K562 (cell line): ENCODE data around the gene ACY1. TPM values are rescaled to one million over a fixed set of nuclear protein-coding genes. Genes with fewer than 3 reads are reported as not detected.

Experiments used
- CBFA2T2 ChIP-seq: fragments of 450-650 bp; conservative IDR thresholded peaks from 2 replicates; pipeline ENCODE4 v1.6.1; 2017; ENCODE audit warnings: mild to moderate bottlenecking
- DPF2 ChIP-seq: fragments of 450-650 bp; IDR thresholded peaks from 2 replicates; pipeline ENCODE4 v1.6.1; 2016
- JUND ChIP-seq, 2 experiments: IDR thresholded peaks; 2 replicates in 1 of 2; 3 replicates in 1 of 2; pipeline ENCODE4 v1.6.1; 2011; ENCODE audit warnings: borderline replicate concordance in 2 of 2, low read depth in 2 of 2, low read length in 2 of 2, improper control_type of control experiment in 1 of 2, missing biosample characterization in 1 of 2, missing genetic modification characterization in 1 of 2, missing genetic modification reagents in 1 of 2
- MTA2 ChIP-seq: fragments of 450-650 bp; IDR thresholded peaks from 2 replicates; pipeline ENCODE4 v1.6.1; 2016; ENCODE audit warnings: low read depth
- NEUROD1 ChIP-seq: fragments of 150-350 bp; IDR thresholded peaks from 2 replicates; pipeline ENCODE4 v1.6.1; 2014; ENCODE audit warnings: borderline replicate concordance, low read length, low read depth; ENCODE audit not compliant: partially characterized antibody
- NFIC ChIP-seq: fragments of 450-650 bp; IDR thresholded peaks from 2 replicates; pipeline ENCODE4 v1.6.1; 2017; ENCODE audit warnings: mild to moderate bottlenecking, inconsistent platforms
- SAFB ChIP-seq: fragments of 200-400 bp; formaldehyde crosslinking; IDR thresholded peaks from 2 replicates; pipeline ENCODE4 v1.6.1; 2017; ENCODE audit warnings: low read depth, low read length, borderline replicate concordance
- SIRT6 ChIP-seq: IDR thresholded peaks from one replicate; pipeline ENCODE4 v1.6.1; 2012; ENCODE audit warnings: low read depth, mild to moderate bottlenecking, control low read depth, inconsistent platforms, low read length, moderate library complexity
- TCF3 ChIP-seq: sonication (generic); formaldehyde crosslinking; IDR thresholded peaks from 2 replicates; pipeline ENCODE4 v1.4.0; 2020; ENCODE audit warnings: mild to moderate bottlenecking, missing genetic modification reagents
- ZNF445 ChIP-seq: fragments of 250-450 bp; sonication (Bioruptor Pico); IDR thresholded peaks from 2 replicates; pipeline ENCODE4 v1.4.0; 2020; ENCODE audit warnings: low read depth, mild to moderate bottlenecking, moderate library complexity
- ZNF551 ChIP-seq: fragments of 250-450 bp; sonication (Bioruptor Pico); IDR thresholded peaks from 2 replicates; pipeline ENCODE4 v1.5.0; 2021; ENCODE audit warnings: mild to moderate bottlenecking, moderate library complexity
- ZNF584 ChIP-seq: fragments of 200-800 bp; sonication (Bioruptor generic); IDR thresholded peaks from 2 replicates; pipeline ENCODE4 v1.6.1; 2016; ENCODE audit warnings: low read depth, mild to moderate bottlenecking, missing genetic modification characterization, missing compliant biosample characterization
- polyA plus RNA-seq, 8 experiments: library from polyadenylated mRNA; depleted of rRNA in 4 of 8; stranded (reverse) in 5 of 8; unstranded in 3 of 8; fragments of >200 nt; fragmentation: Nextera tagmentation in 2 of 8; fragmentation: Illumina TruSeq in 1 of 8; extraction: Ambion mirVana in 2 of 8; extraction: Trizol in 1 of 8; gene quantifications; 2 replicates each; pipeline versions ENCODE4 v1.2.1 to v1.2.3, GENCODE V29; 2011 to 2014; ENCODE audit warnings: inconsistent platforms in 1 of 8, missing spikeins in 1 of 8
- total RNA-seq, 7 experiments: library from RNA; depleted of rRNA in 6 of 7; stranded (reverse); fragments of >200 nt in 6 of 7; fragmentation: Illumina TruSeq in 2 of 7; extraction: Trizol in 2 of 7; gene quantifications; 2 replicates each; pipeline versions ENCODE4 v1.2.1 to v1.2.3, GENCODE V29; 2011 to 2021; ENCODE audit warnings: low replicate concordance in 1 of 7
- TF ChIP-seq, protein P1 (sequence below): fragments of 450-650 bp; formaldehyde crosslinking; conservative IDR thresholded peaks from 2 replicates; pipeline ENCODE4 v1.4.0; 2022; ENCODE audit warnings: mild to moderate bottlenecking, missing genetic modification characterization
- TF ChIP-seq, protein P2 (sequence below), 3 experiments: fragments of 200-800 bp in 1 of 3; fragments of 250-450 bp in 1 of 3; fragments of 450-650 bp in 1 of 3; sonication (Bioruptor Pico) in 1 of 3; sonication (Bioruptor generic) in 1 of 3; formaldehyde crosslinking in 1 of 3; IDR thresholded peaks; 2 replicates each; pipeline versions ENCODE4 v1.6.1 to v1.8.0; 2016 to 2022; ENCODE audit warnings: mild to moderate bottlenecking in 2 of 3, missing genetic modification characterization in 2 of 3, missing compliant biosample characterization in 1 of 3, moderate library complexity in 1 of 3

The ACY1 gene
- total and polyA plus RNA-seq, 9 of the 15 experiments (the other 6 are each of a cell fraction or from before 2014, with no cell fraction given): 70.7 to 195 (median 123) TPM

DNA sequence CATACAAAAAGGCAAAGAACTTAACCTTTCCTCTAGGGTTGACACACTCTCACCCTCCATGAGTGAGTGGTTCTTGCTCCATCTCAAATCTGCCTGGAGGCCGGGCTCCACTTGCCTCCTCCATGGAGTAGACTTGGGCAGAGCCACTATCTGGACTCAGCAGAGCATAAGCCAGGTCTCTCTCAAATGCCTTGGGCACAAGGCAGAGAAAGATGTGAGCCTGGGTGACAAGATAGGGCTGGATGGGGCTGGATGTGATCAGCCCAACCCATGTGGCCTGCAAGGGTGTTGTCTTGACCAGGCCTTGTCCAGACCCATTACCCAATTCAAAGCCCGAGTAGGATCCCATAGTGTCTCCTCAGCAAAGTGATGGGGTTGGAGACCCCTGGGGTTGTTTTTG is 16.5 kb downstream of the ACY1 start (continued):
- TF ChIP-seq NFIC: 0 out of 2 replicates have a peak, but pooled peaks have one; percentile 28
- TF ChIP-seq CBFA2T2: peak; percentile 80
- TF ChIP-seq MTA2: peak; percentile 37; the same call in 1 of the 2 replicates
- TF ChIP-seq SAFB: no peak
- TF ChIP-seq NEUROD1: no peak
- 0 out of 2 replicates have a peak, but pooled peaks have one; percentile 40 for TF ChIP-seq DPF2
- no peak for TF ChIP-seq ZNF551 (CRISPR knock-in tag)
- no peak for TF ChIP-seq JUND (IDR thresholded peaks at IDR 0.05; ENCODE audit: borderline replicate concordance, low read depth, low read length)
- TF ChIP-seq JUND (tag; IDR thresholded peaks at IDR 0.05; ENCODE audit: borderline replicate concordance, low read depth, low read length): no peak
- no peak for TF ChIP-seq ZNF584 (CRISPR knock-in tag)
- TF ChIP-seq, protein P1, sequence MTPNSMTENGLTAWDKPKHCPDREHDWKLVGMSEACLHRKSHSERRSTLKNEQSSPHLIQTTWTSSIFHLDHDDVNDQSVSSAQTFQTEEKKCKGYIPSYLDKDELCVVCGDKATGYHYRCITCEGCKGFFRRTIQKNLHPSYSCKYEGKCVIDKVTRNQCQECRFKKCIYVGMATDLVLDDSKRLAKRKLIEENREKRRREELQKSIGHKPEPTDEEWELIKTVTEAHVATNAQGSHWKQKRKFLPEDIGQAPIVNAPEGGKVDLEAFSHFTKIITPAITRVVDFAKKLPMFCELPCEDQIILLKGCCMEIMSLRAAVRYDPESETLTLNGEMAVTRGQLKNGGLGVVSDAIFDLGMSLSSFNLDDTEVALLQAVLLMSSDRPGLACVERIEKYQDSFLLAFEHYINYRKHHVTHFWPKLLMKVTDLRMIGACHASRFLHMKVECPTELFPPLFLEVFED (CRISPR knock-in tag): no peak
- peak; percentile 78 for TF ChIP-seq TCF3 (CRISPR knock-in tag)
- no peak for TF ChIP-seq ZNF445
- TF ChIP-seq, protein P2, sequence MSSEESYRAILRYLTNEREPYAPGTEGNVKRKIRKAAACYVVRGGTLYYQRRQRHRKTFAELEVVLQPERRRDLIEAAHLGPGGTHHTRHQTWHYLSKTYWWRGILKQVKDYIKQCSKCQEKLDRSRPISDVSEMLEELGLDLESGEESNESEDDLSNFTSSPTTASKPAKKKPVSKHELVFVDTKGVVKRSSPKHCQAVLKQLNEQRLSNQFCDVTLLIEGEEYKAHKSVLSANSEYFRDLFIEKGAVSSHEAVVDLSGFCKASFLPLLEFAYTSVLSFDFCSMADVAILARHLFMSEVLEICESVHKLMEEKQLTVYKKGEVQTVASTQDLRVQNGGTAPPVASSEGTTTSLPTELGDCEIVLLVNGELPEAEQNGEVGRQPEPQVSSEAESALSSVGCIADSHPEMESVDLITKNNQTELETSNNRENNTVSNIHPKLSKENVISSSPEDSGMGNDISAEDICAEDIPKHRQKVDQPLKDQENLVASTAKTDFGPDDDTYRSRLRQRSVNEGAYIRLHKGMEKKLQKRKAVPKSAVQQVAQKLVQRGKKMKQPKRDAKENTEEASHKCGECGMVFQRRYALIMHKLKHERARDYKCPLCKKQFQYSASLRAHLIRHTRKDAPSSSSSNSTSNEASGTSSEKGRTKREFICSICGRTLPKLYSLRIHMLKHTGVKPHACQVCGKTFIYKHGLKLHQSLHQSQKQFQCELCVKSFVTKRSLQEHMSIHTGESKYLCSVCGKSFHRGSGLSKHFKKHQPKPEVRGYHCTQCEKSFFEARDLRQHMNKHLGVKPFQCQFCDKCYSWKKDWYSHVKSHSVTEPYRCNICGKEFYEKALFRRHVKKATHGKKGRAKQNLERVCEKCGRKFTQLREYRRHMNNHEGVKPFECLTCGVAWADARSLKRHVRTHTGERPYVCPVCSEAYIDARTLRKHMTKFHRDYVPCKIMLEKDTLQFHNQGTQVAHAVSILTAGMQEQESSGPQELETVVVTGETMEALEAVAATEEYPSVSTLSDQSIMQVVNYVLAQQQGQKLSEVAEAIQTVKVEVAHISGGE (CRISPR knock-in tag; IDR thresholded peaks at IDR 0.05): 0 out of 6 replicates have a peak, but pooled peaks of 1 of the 3 experiments have one; percentile 34
- no peak for TF ChIP-seq SIRT6
